ENCODE data around the gene PPM1L. TPM values are rescaled to one million over a fixed set of nuclear protein-coding genes. Genes with fewer than 3 reads are reported as not detected.

PPM1L gene
- polyA plus RNA-seq, 1 donor (not counting 4 experiments of a cell fraction or from before 2014, with no cell fraction given) = 0.58 TPM

- Histone ChIP-seq H4K20me1 (ENCODE audit: control insufficient read depth, extremely low read depth, insufficient read depth, low read length) (no peaks in the 10 kb centered on the region), H3K27me3 (ENCODE audit: control insufficient read depth, extremely low read depth, insufficient read depth, low read length) (no peaks in the 10 kb centered on the region), H3K9ac (ENCODE audit: control insufficient read depth, extremely low read depth, insufficient read depth, low read length) (no peak overlapping the region), H3K4me1 (ENCODE audit: control insufficient read depth, extremely low read depth, insufficient read depth, low read length) (peaks cover 15% of the 10 kb centered on the region), H3K9me3 (ENCODE audit: control insufficient read depth, low read depth, low read length) (no peaks in the 10 kb centered on the region), H3K4me3 (ENCODE audit: control insufficient read depth in 2 of 3, extremely low read depth in 1 of 3, insufficient read depth in 2 of 3, low read depth in 1 of 3, low read length in 3 of 3) (no peak overlapping the region), H3K4me2 (ENCODE audit: control insufficient read depth, extremely low read depth, insufficient read depth, low read depth, low read length) (no peak overlapping the region), H3K36me3 (ENCODE audit: control insufficient read depth in 2 of 2, extremely low read depth in 1 of 2, insufficient read depth in 2 of 2, low read length in 2 of 2) (no peaks in the 10 kb centered on the region), H2AFZ (ENCODE audit: control insufficient read depth, low read length) (no peak overlapping the region), H3K27ac (ENCODE audit: control insufficient read depth, insufficient read depth, low read length) (no peak overlapping the region), H3K79me2 (ENCODE audit: control insufficient read depth, insufficient read depth, low read length) (no peaks in the 10 kb centered on the region), H3K9me1 (ENCODE audit: control insufficient read depth, extremely low read depth, insufficient read depth, low read length) (no peaks in the 10 kb centered on the region)
- DNase-seq (ENCODE audit: low read depth, low spot score) (no peak), FAIRE-seq (no peak)
- TF ChIP-seq EZH2 (IDR thresholded peaks at IDR 0.05; ENCODE audit: low read length) (no peak), CTCF (optimal IDR thresholded peaks at IDR 0.05 in 1 of 3, IDR thresholded peaks at IDR 0.05 in 1 of 3, conservative IDR thresholded peaks at IDR 0.05 in 1 of 3; ENCODE audit: extremely low read depth in 1 of 3, insufficient read depth in 2 of 3, low read length in 3 of 3) (no peak)
- dilution Hi-C loops (cut with MboI; ENCODE audit: extremely low pct_ligation_motif_present, low sequenced_read_pairs) = no loop called here
These were observed 317.1 kb downstream of the PPM1L start for GRCh38 chr3:161073181-161073580.

GRCh38 chr3:161081633-161082032, 325.6 kb downstream of the PPM1L start:
- H3K79me2 ChIP-seq (ENCODE audit: control insufficient read depth, insufficient read depth, low read length) = no peaks in the 10 kb centered on the region
- H3K9me1 ChIP-seq (ENCODE audit: control insufficient read depth, extremely low read depth, insufficient read depth, low read length) = no peaks in the 10 kb centered on the region
- no peak overlapping the region for H3K9ac ChIP-seq (ENCODE audit: control insufficient read depth, extremely low read depth, insufficient read depth, low read length)
- DNase-seq (ENCODE audit: low read depth, low spot score) = no peak
- no peak for TF ChIP-seq CTCF (optimal IDR thresholded peaks at IDR 0.05 in 1 of 3, IDR thresholded peaks at IDR 0.05 in 1 of 3, conservative IDR thresholded peaks at IDR 0.05 in 1 of 3; ENCODE audit: extremely low read depth in 1 of 3, insufficient read depth in 2 of 3, low read length in 3 of 3)
- no peak for TF ChIP-seq EZH2 (IDR thresholded peaks at IDR 0.05; ENCODE audit: low read length)
- H3K9me3 ChIP-seq (ENCODE audit: control insufficient read depth, low read depth, low read length) = no peaks in the 10 kb centered on the region
- no peak overlapping the region for H3K27ac ChIP-seq (ENCODE audit: control insufficient read depth, insufficient read depth, low read length)
- H3K4me1 ChIP-seq (ENCODE audit: control insufficient read depth, extremely low read depth, insufficient read depth, low read length) = no peaks in the 10 kb centered on the region
- H3K4me3 ChIP-seq (ENCODE audit: control insufficient read depth in 2 of 3, extremely low read depth in 1 of 3, insufficient read depth in 2 of 3, low read depth in 1 of 3, low read length in 3 of 3) = no peak overlapping the region
- no peaks in the 10 kb centered on the region for H3K36me3 ChIP-seq (ENCODE audit: control insufficient read depth in 2 of 2, extremely low read depth in 1 of 2, insufficient read depth in 2 of 2, low read length in 2 of 2)
- no peak overlapping the region for H3K4me2 ChIP-seq (ENCODE audit: control insufficient read depth, extremely low read depth, insufficient read depth, low read depth, low read length)
- no peak for FAIRE-seq
- no peak overlapping the region for H2AFZ ChIP-seq (ENCODE audit: control insufficient read depth, low read length)
- no peaks in the 10 kb centered on the region for H3K27me3 ChIP-seq (ENCODE audit: control insufficient read depth, extremely low read depth, insufficient read depth, low read length)
- no peaks in the 10 kb centered on the region for H4K20me1 ChIP-seq (ENCODE audit: control insufficient read depth, extremely low read depth, insufficient read depth, low read length)
- dilution Hi-C loops (cut with MboI; ENCODE audit: extremely low pct_ligation_motif_present, low sequenced_read_pairs) = no loop called here

Data from keratinocyte (primary cell).